ENCODE data around the gene ANAPC1. TPM values are rescaled to one million over a fixed set of nuclear protein-coding genes. Genes with fewer than 3 reads are reported as not detected.

The ANAPC1 gene
- total RNA-seq, 2 donors from 2014 or later, result 74.5 to 79.9 TPM

GRCh38 chr2:111923276-111923804 is 39.3 kb upstream of the ANAPC1 start:
- 93 to 94% methylated on average over 2 to 4 of the region's 4 CpGs for WGBS, 2 experiments (ENCODE audit: insufficient coverage in 1 of 2, insufficient read length in 1 of 2)
- no peaks in the 10 kb centered on the region for H3K4me1 ChIP-seq (ENCODE audit: control insufficient read depth, insufficient read depth, low read length)
- H3K4me3 Mint-ChIP-seq, result no peak overlapping the region

GRCh38 chr2:111919794-111920608 is 36.0 kb upstream of the ANAPC1 start:
- Histone ChIP-seq H3K4me3 (ENCODE audit: low read length) (no peak overlapping the region), H3K4me1 (ENCODE audit: control insufficient read depth, insufficient read depth, low read length) (no peaks in the 10 kb centered on the region), H3K9me3 (ENCODE audit: control insufficient read depth, low read length) (no peaks in the 10 kb centered on the region), H3K9ac (ENCODE audit: extremely low read depth, low read length, poor library complexity, severe bottlenecking) (no peak overlapping the region), H3K36me3 (ENCODE audit: control insufficient read depth, insufficient read depth, low read length) (peaks cover 25% of the 10 kb centered on the region), H3K27me3 (ENCODE audit: control insufficient read depth, insufficient read depth, low read length, poor library complexity, severe bottlenecking) (no peaks in the 10 kb centered on the region), H3K27ac (ENCODE audit: low read depth, low read length) (no peak overlapping the region)
- no peaks in the 10 kb centered on the region for H3K27me3 Mint-ChIP-seq (ENCODE audit: insufficient read depth)
- peaks cover 28% of the 10 kb centered on the region for H3K36me3 Mint-ChIP-seq (ENCODE audit: low read depth)
- WGBS, 2 experiments (ENCODE audit: insufficient coverage in 1 of 2, insufficient read length in 1 of 2), result 92 to 94% methylated on average over 7 to 8 of the region's 8 CpGs
- H3K4me3 Mint-ChIP-seq, result no peak overlapping the region
- no peak for TF ChIP-seq CTCF (conservative IDR thresholded peaks at IDR 0.05)
- peak overlapping the region; percentile 25 for H3K27ac Mint-ChIP-seq
- no peaks in the 10 kb centered on the region for H3K9me3 Mint-ChIP-seq
- H3K4me1 Mint-ChIP-seq, result peaks cover 14% of the 10 kb centered on the region
- peak; percentile 36 for DNase-seq

More at GRCh38 chr2:111923276-111923804, 39.3 kb upstream of the ANAPC1 start:
- Mint-ChIP-seq H3K27ac (no peak overlapping the region), H3K9me3 (no peaks in the 10 kb centered on the region), H3K36me3 (ENCODE audit: low read depth) (peaks cover 29% of the 10 kb centered on the region), H3K4me1 (peaks cover 14% of the 10 kb centered on the region), H3K27me3 (ENCODE audit: insufficient read depth) (no peaks in the 10 kb centered on the region)
- Histone ChIP-seq H3K9me3 (ENCODE audit: control insufficient read depth, low read length) (no peaks in the 10 kb centered on the region), H3K9ac (ENCODE audit: extremely low read depth, low read length, poor library complexity, severe bottlenecking) (no peak overlapping the region), H3K27ac (ENCODE audit: low read depth, low read length) (no peak overlapping the region), H3K27me3 (ENCODE audit: control insufficient read depth, insufficient read depth, low read length, poor library complexity, severe bottlenecking) (no peaks in the 10 kb centered on the region), H3K36me3 (ENCODE audit: control insufficient read depth, insufficient read depth, low read length) (peaks cover 29% of the 10 kb centered on the region), H3K4me3 (ENCODE audit: low read length) (no peak overlapping the region)
- no peak for TF ChIP-seq CTCF (conservative IDR thresholded peaks at IDR 0.05)
- no peak for DNase-seq

- H3K9me3 Mint-ChIP-seq, result no peaks in the 10 kb centered on the region
- H3K4me1 ChIP-seq (ENCODE audit: control insufficient read depth, insufficient read depth, low read length), result no peaks in the 10 kb centered on the region
- H3K9me3 ChIP-seq (ENCODE audit: control insufficient read depth, low read length), result no peaks in the 10 kb centered on the region
- peaks cover 24% of the 10 kb centered on the region for H3K36me3 Mint-ChIP-seq (ENCODE audit: low read depth)
- H3K9ac ChIP-seq (ENCODE audit: extremely low read depth, low read length, poor library complexity, severe bottlenecking), result no peak overlapping the region
- no peak overlapping the region for H3K27ac Mint-ChIP-seq
- TF ChIP-seq CTCF (conservative IDR thresholded peaks at IDR 0.05), result peak; percentile 71
- H3K4me3 Mint-ChIP-seq, result no peak overlapping the region
- H3K27ac ChIP-seq (ENCODE audit: low read depth, low read length), result no peak overlapping the region
- peaks cover 14% of the 10 kb centered on the region for H3K4me1 Mint-ChIP-seq
- WGBS, 2 experiments (ENCODE audit: insufficient coverage in 1 of 2, insufficient read length in 1 of 2), result 67 to 76% methylated on average over 1 to 2 of the region's 2 CpGs
- peaks cover 20% of the 10 kb centered on the region for H3K36me3 ChIP-seq (ENCODE audit: control insufficient read depth, insufficient read depth, low read length)
- no peaks in the 10 kb centered on the region for H3K27me3 ChIP-seq (ENCODE audit: control insufficient read depth, insufficient read depth, low read length, poor library complexity, severe bottlenecking)
- no peak overlapping the region for H3K4me3 ChIP-seq (ENCODE audit: low read length)
- DNase-seq, result peak; percentile 72
- H3K27me3 Mint-ChIP-seq (ENCODE audit: insufficient read depth), result no peaks in the 10 kb centered on the region
Observed at GRCh38 chr2:111919365-111919764, 35.4 kb upstream of the ANAPC1 start.

Measured in endodermal cell (in vitro differentiated cells).